K562 (cell line): ENCODE data around the gene PLAAT4. TPM values are rescaled to one million over a fixed set of nuclear protein-coding genes. Genes with fewer than 3 reads are reported as not detected.

Experiments
- BCL6 ChIP-seq: fragments of 250-450 bp; sonication (Bioruptor Pico); IDR thresholded peaks from 2 replicates; pipeline ENCODE4 v1.4.0; 2020
- CC2D1A ChIP-seq: fragments of 450-650 bp; IDR thresholded peaks from 2 replicates; pipeline ENCODE4 v1.6.1; 2017; ENCODE audit warnings: mild to moderate bottlenecking
- E2F8 ChIP-seq: fragments of 450-650 bp; IDR thresholded peaks from 2 replicates; pipeline ENCODE4 v1.7.1; 2018; ENCODE audit warnings: mild to moderate bottlenecking, low read depth; ENCODE audit not compliant: partially characterized antibody
- EP400 ChIP-seq: fragments of 450-650 bp; IDR thresholded peaks from 2 replicates; pipeline ENCODE4 v1.6.1; 2017; ENCODE audit warnings: antibody characterized with exemption, mild to moderate bottlenecking, moderate library complexity
- GATAD2A ChIP-seq: fragments of 450-650 bp; IDR thresholded peaks from 2 replicates; pipeline ENCODE4 v1.6.1; 2017
- MTA1 ChIP-seq: fragments of 450-650 bp; IDR thresholded peaks from 2 replicates; pipeline ENCODE4 v1.6.1; 2017; ENCODE audit warnings: borderline replicate concordance
- POLR2B ChIP-seq: fragments of 450-650 bp; IDR thresholded peaks from 2 replicates; pipeline ENCODE4 v1.6.1; 2018; ENCODE audit warnings: low read depth; ENCODE audit not compliant: partially characterized antibody
- PREB ChIP-seq: sonication (generic); formaldehyde crosslinking; IDR thresholded peaks from 2 replicates; pipeline ENCODE4 v1.8.1; 2023; ENCODE audit warnings: mild to moderate bottlenecking, missing genetic modification reagents
- RBM22 ChIP-seq: fragments of 200-400 bp; formaldehyde crosslinking; IDR thresholded peaks from 2 replicates; pipeline ENCODE4 v1.6.1; 2018; ENCODE audit warnings: low read length, low read depth; ENCODE audit not compliant: poor library complexity, severe bottlenecking
- SAFB2 ChIP-seq: fragments of 200-400 bp; formaldehyde crosslinking; IDR thresholded peaks from 2 replicates; pipeline ENCODE4 v1.6.1; 2018; ENCODE audit warnings: borderline replicate concordance, low read length, low read depth, moderate library complexity; ENCODE audit not compliant: severe bottlenecking
- TAL1 ChIP-seq: fragments of 450-650 bp; IDR thresholded peaks from 2 replicates; pipeline ENCODE4 v1.6.1; 2016; ENCODE audit warnings: mild to moderate bottlenecking
- TOE1 ChIP-seq, 2 experiments: fragments of 450-650 bp in 1 of 2; sonication (generic) in 1 of 2; formaldehyde crosslinking in 1 of 2; IDR thresholded peaks; 2 replicates each; pipeline versions ENCODE4 v1.7.1 to v1.8.0; 2016 to 2022; ENCODE audit warnings: borderline replicate concordance in 2 of 2, mild to moderate bottlenecking in 2 of 2, antibody characterized with exemption in 1 of 2, inconsistent platforms in 1 of 2, low read depth in 1 of 2, missing genetic modification reagents in 1 of 2, moderate library complexity in 1 of 2
- ZFX ChIP-seq: sonication (generic); formaldehyde crosslinking; IDR thresholded peaks from 2 replicates; pipeline ENCODE4 v1.8.0; 2022; ENCODE audit warnings: mild to moderate bottlenecking, missing genetic modification reagents, moderate library complexity
- polyA plus RNA-seq, 8 experiments: library from polyadenylated mRNA; depleted of rRNA in 4 of 8; stranded (reverse) in 5 of 8; unstranded in 3 of 8; fragments of >200 nt; fragmentation: Nextera tagmentation in 2 of 8; fragmentation: Illumina TruSeq in 1 of 8; extraction: Ambion mirVana in 2 of 8; extraction: Trizol in 1 of 8; gene quantifications; 2 replicates each; pipeline versions ENCODE4 v1.2.1 to v1.2.3, GENCODE V29; 2011 to 2014; ENCODE audit warnings: inconsistent platforms in 1 of 8, missing spikeins in 1 of 8
- total RNA-seq, 7 experiments: library from RNA; depleted of rRNA in 6 of 7; stranded (reverse); fragments of >200 nt in 6 of 7; fragmentation: Illumina TruSeq in 2 of 7; extraction: Trizol in 2 of 7; gene quantifications; 2 replicates each; pipeline versions ENCODE4 v1.2.1 to v1.2.3, GENCODE V29; 2011 to 2021; ENCODE audit warnings: low replicate concordance in 1 of 7
- TF ChIP-seq, protein P1 (sequence below), 2 experiments: IDR thresholded peaks; 2 replicates each; pipeline ENCODE4 v1.6.1; 2011; ENCODE audit warnings: borderline replicate concordance in 1 of 2, control low read depth in 1 of 2, low read depth in 1 of 2, low read length in 1 of 2, mild to moderate bottlenecking in 1 of 2, mixed read lengths in 1 of 2, moderate library complexity in 1 of 2; ENCODE audit not compliant: insufficient read depth in 1 of 2, insufficient read length in 1 of 2, poor library complexity in 1 of 2, severe bottlenecking in 1 of 2; ENCODE audit errors: extremely low read depth in 1 of 2

The PLAAT4 gene
- total and polyA plus RNA-seq, 9 of the 15 experiments (the other 6 are each of a cell fraction or from before 2014, with no cell fraction given), result 0.54 to 3.0 (median 1.3) TPM; not detected in 1

DNA sequence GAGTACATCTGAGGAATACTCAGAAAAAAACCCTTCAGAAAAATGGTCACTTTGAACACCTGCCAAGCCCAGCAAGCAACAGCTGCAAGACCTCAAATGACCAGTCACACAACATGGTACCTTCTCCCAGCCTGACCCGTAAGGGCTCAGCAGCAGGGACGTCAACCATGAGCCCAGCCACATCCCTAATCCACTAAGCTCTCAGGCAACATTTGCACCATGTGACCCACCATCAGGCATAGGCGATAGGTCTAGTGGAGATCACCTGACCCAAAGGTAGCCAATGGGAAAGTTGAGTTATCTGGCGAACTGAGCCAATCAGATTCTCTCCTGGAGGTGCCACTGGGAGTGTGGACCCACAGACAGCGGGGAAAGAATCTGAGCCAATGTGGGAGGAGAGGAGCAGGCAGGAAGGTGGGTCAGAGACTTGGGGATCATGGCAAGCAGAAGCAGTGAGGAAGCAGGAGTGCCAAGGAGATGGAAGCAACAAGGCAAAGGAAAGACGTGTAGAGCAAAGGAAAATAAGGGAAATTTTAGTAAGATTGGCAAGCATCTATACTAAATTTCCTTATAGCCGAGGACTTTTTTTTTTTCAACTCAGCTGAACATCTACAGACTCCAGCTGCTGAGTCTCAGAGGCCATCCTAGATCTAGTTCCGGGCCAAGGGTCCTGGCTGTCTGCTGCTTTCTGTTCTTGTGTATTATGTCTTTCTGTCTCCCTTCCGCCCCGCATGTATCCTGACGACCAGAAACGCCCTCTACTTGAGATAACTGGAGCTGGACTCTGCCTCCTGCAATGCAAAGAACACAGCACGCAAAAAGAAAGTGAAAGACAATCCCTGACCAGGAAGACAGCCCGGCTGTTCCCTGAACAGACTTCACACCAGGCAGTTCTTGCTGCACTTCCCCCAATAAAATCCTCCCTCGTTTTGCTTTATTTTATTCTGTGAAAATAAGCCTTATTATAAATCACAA lies 37.6 kb downstream of the PLAAT4 start (continued):
- peak; percentile 72 for TF ChIP-seq E2F8
- TF ChIP-seq ZFX (CRISPR knock-in tag), result no peak
- TF ChIP-seq MTA1, result no peak
- no peak for TF ChIP-seq BCL6
- peak; percentile 8; the same call in 1 of the 2 replicates for TF ChIP-seq CC2D1A
- TF ChIP-seq SAFB2, result no peak
- no peak for TF ChIP-seq PREB (CRISPR knock-in tag)
- no peak for TF ChIP-seq RBM22
- peak; percentile 10; the same call in 1 of the 2 replicates for TF ChIP-seq TAL1
- TF ChIP-seq TOE1 (IDR thresholded peaks at IDR 0.05; ENCODE audit: borderline replicate concordance), result peak; percentile 33; the same call in 1 of the 2 replicates
- no peak for TF ChIP-seq TOE1 (CRISPR knock-in tag; IDR thresholded peaks at IDR 0.05; ENCODE audit: borderline replicate concordance, low read depth)
- TF ChIP-seq, protein P1, sequence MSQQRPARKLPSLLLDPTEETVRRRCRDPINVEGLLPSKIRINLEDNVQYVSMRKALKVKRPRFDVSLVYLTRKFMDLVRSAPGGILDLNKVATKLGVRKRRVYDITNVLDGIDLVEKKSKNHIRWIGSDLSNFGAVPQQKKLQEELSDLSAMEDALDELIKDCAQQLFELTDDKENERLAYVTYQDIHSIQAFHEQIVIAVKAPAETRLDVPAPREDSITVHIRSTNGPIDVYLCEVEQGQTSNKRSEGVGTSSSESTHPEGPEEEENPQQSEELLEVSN (IDR thresholded peaks at IDR 0.05; ENCODE audit: borderline replicate concordance in 1 of 2, extremely low read depth in 1 of 2, insufficient read depth in 1 of 2, insufficient read length in 1 of 2, low read depth in 1 of 2, low read length in 1 of 2, poor library complexity in 1 of 2, severe bottlenecking in 1 of 2), result peak in 1 of 2 experiments; percentile 55
- TF ChIP-seq GATAD2A, result no peak
- 0 out of 2 replicates have a peak, but pooled peaks have one; percentile 26 for TF ChIP-seq EP400
- TF ChIP-seq POLR2B, result no peak
